AG08396 (cell line): Measurements from ENCODE around the gene DUSP16.
"Not testable (repeated sequence)": the region's sequence is repeated elsewhere in the genome, so short reads cannot be mapped to it uniquely, and the experiment has no call there.

Source experiments
- DNase-seq: peaks from one replicate; pipeline ENCODE4 v3.0.0; 2012; ENCODE audit warnings: low spot score, mixed read lengths

The DUSP16 gene

GRCh38 chr12:12583510-12584178 lies 21.0 kb upstream of the DUSP16 start:
- DNase-seq, result no peak

- DNase-seq, result no peak
These were observed 20.2 kb upstream of the DUSP16 start for GRCh38 chr12:12582895-12583303.

- no peak for DNase-seq
These were observed 19.7 kb upstream of the DUSP16 start for GRCh38 chr12:12582193-12582881.

GRCh38 chr12:12580716-12581115 lies 18.1 kb upstream of the DUSP16 start:
- DNase-seq, result not testable (repeated sequence)

GRCh38 chr12:12577786-12578185 lies 15.1 kb upstream of the DUSP16 start:
- no peak for DNase-seq

- DNase-seq, result no peak
These were observed 10.0 kb upstream of the DUSP16 start for GRCh38 chr12:12572659-12573058.

- DNase-seq, result not testable (repeated sequence)
These were observed 3.3 kb upstream of the DUSP16 start for GRCh38 chr12:12565971-12566370.

- no peak for DNase-seq
These were observed 2.2 kb upstream of the DUSP16 start for GRCh38 chr12:12564911-12565310.

- DNase-seq, result peak; percentile 25
These were observed 746 bp upstream of the DUSP16 start for GRCh38 chr12:12563290-12563928.

- DNase-seq, result peak; percentile 54
These were observed 613 bp downstream of the DUSP16 start for GRCh38 chr12:12562016-12562483.

- DNase-seq, result peak; percentile 63
These were observed 1.2 kb downstream of the DUSP16 start for GRCh38 chr12:12561371-12562015.

GRCh38 chr12:12560587-12561370 lies 1.9 kb downstream of the DUSP16 start:
- DNase-seq, result no peak

GRCh38 chr12:12559719-12560296 lies 2.9 kb downstream of the DUSP16 start:
- DNase-seq, result no peak

GRCh38 chr12:12558291-12558690 lies 4.4 kb downstream of the DUSP16 start:
- DNase-seq, result no peak

- no peak for DNase-seq
These were observed 4.9 kb downstream of the DUSP16 start for GRCh38 chr12:12557733-12558132.

- no peak for DNase-seq
These were observed 7.0 kb downstream of the DUSP16 start for GRCh38 chr12:12555656-12556055.

GRCh38 chr12:12553208-12553785 lies 9.4 kb downstream of the DUSP16 start:
- no peak for DNase-seq

GRCh38 chr12:12551115-12551514 lies 11.5 kb downstream of the DUSP16 start:
- DNase-seq, result no peak

GRCh38 chr12:12550277-12550676 lies 12.4 kb downstream of the DUSP16 start:
- DNase-seq, result no peak

GRCh38 chr12:12549426-12549825 lies 13.2 kb downstream of the DUSP16 start:
- DNase-seq, result no peak

- DNase-seq, result no peak
These were observed 13.9 kb downstream of the DUSP16 start for GRCh38 chr12:12548713-12549112.
